GM18907 (cell line): ENCODE results near the gene CARD11.

Experiments
- ATAC-seq: cut with Tn5 transposase; IDR thresholded peaks from one replicate; pipeline ENCODE4 v1.9.1; 2021; ENCODE audit warnings: mild to moderate bottlenecking, moderate library complexity; ENCODE audit not compliant: unreplicated experiment

The CARD11 gene

DNA sequence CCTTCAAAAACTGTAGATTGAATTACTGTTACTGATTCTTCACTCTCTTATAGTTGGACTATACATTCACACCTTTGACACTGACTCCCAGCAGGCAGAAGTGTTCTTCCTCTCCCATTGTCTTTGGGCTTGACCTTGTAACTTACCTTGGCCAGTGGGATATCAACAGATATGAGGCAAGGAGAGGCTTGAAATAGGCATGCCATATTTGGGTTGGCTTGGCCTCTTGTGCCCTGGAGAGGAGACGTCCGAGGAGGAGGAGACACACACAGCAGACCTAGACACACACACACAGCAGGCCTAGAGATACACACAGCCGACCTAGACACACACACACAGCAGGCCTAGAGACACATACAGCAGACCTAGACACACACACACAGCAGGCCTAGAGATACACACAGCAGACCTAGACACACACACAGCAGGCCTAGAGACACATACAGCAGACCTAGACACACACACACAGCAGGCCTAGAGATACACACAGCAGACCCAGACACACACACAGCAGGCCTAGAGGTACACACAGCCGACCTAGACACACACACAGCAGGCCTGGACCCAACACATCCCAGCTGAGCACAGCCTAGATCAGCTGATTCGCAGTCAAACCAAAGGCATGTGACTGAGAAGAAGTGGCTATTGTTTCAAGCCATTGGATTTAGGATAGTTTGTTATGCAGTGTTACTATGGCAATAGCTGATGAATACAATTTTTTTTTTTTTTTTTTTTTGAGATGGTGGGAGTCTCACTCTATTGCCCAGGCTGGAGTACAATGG, 187.1 kb downstream of the CARD11 start:
- no peak for ATAC-seq
